ENCODE results near the gene TMPRSS11F. TPM values are rescaled to one million over a fixed set of nuclear protein-coding genes. Genes with fewer than 3 reads are reported as not detected.

The TMPRSS11F gene
- total RNA-seq, 1 donor: not detected

DNA sequence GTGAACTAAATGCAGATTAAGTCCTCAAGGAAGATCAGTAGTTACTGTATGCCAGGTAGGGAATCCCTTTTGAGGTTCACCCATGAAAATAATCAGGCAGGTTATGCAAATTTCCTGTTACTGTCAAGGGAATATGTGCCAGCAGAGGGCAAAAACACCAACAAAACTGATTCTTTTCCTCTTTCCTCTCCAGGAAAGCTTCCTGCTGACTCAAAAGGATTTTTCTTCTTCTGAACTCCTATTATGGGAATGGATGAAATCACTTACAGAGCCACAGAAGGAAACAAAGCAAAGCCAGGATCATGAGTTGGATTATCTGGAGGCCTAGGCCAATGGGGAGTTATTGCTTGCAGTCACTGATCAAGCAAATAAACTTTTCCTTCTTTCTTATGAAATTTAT lies 49.7 kb downstream of the TMPRSS11F start:
- Histone ChIP-seq H3K79me2 (ENCODE audit: insufficient read depth, low read length) (no peaks in the 10 kb centered on the region), H3K4me2 (ENCODE audit: insufficient read depth, low read length) (no peak overlapping the region), H2AFZ (ENCODE audit: low read length) (no peak overlapping the region), H4K20me1 (ENCODE audit: insufficient read depth, low read length) (no peaks in the 10 kb centered on the region), H3K4me3 (ENCODE audit: insufficient read depth, low read length) (no peak overlapping the region), H3K27ac (ENCODE audit: low read depth, low read length) (no peak overlapping the region), H3K9me3 (ENCODE audit: low read depth, low read length) (no peaks in the 10 kb centered on the region), H3K27me3 (ENCODE audit: insufficient read depth, low read length) (no peaks in the 10 kb centered on the region), H3K4me1 (ENCODE audit: insufficient read depth, low read length) (no peaks in the 10 kb centered on the region), H3K36me3 (ENCODE audit: insufficient read depth, low read length) (no peaks in the 10 kb centered on the region)
- TF ChIP-seq, protein P1, sequence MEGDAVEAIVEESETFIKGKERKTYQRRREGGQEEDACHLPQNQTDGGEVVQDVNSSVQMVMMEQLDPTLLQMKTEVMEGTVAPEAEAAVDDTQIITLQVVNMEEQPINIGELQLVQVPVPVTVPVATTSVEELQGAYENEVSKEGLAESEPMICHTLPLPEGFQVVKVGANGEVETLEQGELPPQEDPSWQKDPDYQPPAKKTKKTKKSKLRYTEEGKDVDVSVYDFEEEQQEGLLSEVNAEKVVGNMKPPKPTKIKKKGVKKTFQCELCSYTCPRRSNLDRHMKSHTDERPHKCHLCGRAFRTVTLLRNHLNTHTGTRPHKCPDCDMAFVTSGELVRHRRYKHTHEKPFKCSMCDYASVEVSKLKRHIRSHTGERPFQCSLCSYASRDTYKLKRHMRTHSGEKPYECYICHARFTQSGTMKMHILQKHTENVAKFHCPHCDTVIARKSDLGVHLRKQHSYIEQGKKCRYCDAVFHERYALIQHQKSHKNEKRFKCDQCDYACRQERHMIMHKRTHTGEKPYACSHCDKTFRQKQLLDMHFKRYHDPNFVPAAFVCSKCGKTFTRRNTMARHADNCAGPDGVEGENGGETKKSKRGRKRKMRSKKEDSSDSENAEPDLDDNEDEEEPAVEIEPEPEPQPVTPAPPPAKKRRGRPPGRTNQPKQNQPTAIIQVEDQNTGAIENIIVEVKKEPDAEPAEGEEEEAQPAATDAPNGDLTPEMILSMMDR (IDR thresholded peaks at IDR 0.05; ENCODE audit: extremely low read depth, low read depth, low read length): no peak
- no peak for DNase-seq (ENCODE audit: insufficient read length, low spot score, missing footprints)

DNA sequence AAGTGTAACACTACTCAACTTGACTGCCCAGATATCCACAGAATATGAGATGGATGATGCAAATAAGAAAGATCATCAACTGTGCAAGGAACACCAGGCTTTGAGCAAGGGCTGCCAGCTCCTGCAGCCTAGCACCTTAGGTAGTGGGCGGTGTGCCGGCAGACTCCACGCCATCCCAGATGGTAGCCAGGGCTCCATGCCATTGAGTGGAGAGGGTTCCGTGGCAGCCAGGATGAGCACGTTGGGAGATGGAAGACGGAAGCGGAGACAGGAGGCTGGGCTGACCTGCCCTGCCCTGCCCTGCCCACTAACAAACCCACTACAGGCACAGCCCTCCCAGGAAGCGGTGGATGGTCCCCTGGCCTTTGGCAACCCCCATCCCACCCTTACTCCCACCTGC lies 51.9 kb downstream of the TMPRSS11F start:
- no peaks in the 10 kb centered on the region for H3K79me2 ChIP-seq (ENCODE audit: insufficient read depth, low read length)
- no peaks in the 10 kb centered on the region for H3K27me3 ChIP-seq (ENCODE audit: insufficient read depth, low read length)
- no peaks in the 10 kb centered on the region for H3K9me3 ChIP-seq (ENCODE audit: low read depth, low read length)
- H4K20me1 ChIP-seq (ENCODE audit: insufficient read depth, low read length): no peaks in the 10 kb centered on the region
- no peaks in the 10 kb centered on the region for H3K36me3 ChIP-seq (ENCODE audit: insufficient read depth, low read length)
- no peak overlapping the region for H3K4me2 ChIP-seq (ENCODE audit: insufficient read depth, low read length)
- TF ChIP-seq, protein P1 (IDR thresholded peaks at IDR 0.05; ENCODE audit: extremely low read depth, low read depth, low read length): no peak
- no peak for DNase-seq (ENCODE audit: insufficient read length, low spot score, missing footprints)
- no peak overlapping the region for H3K4me3 ChIP-seq (ENCODE audit: insufficient read depth, low read length)
- no peak overlapping the region for H3K27ac ChIP-seq (ENCODE audit: low read depth, low read length)
- H2AFZ ChIP-seq (ENCODE audit: low read length): no peak overlapping the region
- H3K4me1 ChIP-seq (ENCODE audit: insufficient read depth, low read length): no peaks in the 10 kb centered on the region

DNA sequence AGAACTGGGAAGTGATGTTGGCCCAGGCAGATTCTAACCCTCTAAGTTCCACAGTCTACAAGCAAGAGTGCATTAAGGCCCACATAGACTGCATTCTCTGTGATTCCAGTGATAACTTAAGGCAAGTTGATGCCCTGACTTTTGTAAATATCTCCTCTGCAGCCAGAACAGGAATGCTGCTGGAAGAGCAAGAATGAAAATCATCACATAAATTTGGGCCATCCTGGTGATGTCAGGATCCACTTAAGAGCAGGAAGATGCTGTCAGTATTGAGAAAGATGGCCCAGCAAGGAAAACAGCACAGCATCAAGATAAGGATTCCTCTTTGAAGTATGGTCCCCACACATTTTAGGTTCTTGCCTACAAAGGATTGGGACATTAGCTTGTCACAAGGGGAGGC lies 52.4 kb downstream of the TMPRSS11F start:
- H3K9me3 ChIP-seq (ENCODE audit: low read depth, low read length): no peaks in the 10 kb centered on the region
- TF ChIP-seq, protein P1 (IDR thresholded peaks at IDR 0.05; ENCODE audit: extremely low read depth, low read depth, low read length): no peak
- H3K36me3 ChIP-seq (ENCODE audit: insufficient read depth, low read length): no peaks in the 10 kb centered on the region
- H4K20me1 ChIP-seq (ENCODE audit: insufficient read depth, low read length): no peaks in the 10 kb centered on the region
- H3K27me3 ChIP-seq (ENCODE audit: insufficient read depth, low read length): no peaks in the 10 kb centered on the region
- H3K4me3 ChIP-seq (ENCODE audit: insufficient read depth, low read length): no peak overlapping the region
- H3K27ac ChIP-seq (ENCODE audit: low read depth, low read length): no peak overlapping the region
- no peak for DNase-seq (ENCODE audit: insufficient read length, low spot score, missing footprints)
- H3K4me2 ChIP-seq (ENCODE audit: insufficient read depth, low read length): no peak overlapping the region
- no peaks in the 10 kb centered on the region for H3K79me2 ChIP-seq (ENCODE audit: insufficient read depth, low read length)
- no peaks in the 10 kb centered on the region for H3K4me1 ChIP-seq (ENCODE audit: insufficient read depth, low read length)
- no peak overlapping the region for H2AFZ ChIP-seq (ENCODE audit: low read length)

DNA sequence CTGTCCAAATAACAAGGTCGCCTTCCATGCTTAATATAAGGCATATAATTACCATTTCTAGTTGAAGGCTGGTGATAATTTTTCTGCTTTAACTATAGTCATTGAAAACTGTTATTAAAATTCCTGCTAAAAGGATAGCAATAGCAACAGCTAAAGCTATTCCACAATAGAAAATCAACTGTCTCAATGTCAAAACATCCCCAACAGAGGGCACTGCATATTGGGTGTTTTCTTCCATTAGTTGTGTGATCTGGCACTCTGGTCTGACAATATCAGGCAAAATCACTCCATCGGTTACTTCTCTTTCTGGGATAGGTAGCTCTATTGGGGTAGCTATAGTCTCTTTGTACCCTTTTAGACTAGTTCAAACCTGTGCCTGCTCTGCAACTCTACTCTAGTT lies 53.5 kb downstream of the TMPRSS11F start:
- Histone ChIP-seq H3K36me3 (ENCODE audit: insufficient read depth, low read length) (no peaks in the 10 kb centered on the region), H2AFZ (ENCODE audit: low read length) (no peak overlapping the region), H3K27ac (ENCODE audit: low read depth, low read length) (no peak overlapping the region), H3K79me2 (ENCODE audit: insufficient read depth, low read length) (no peaks in the 10 kb centered on the region), H4K20me1 (ENCODE audit: insufficient read depth, low read length) (no peaks in the 10 kb centered on the region), H3K9me3 (ENCODE audit: low read depth, low read length) (no peaks in the 10 kb centered on the region), H3K4me1 (ENCODE audit: insufficient read depth, low read length) (no peaks in the 10 kb centered on the region), H3K27me3 (ENCODE audit: insufficient read depth, low read length) (no peaks in the 10 kb centered on the region), H3K4me2 (ENCODE audit: insufficient read depth, low read length) (no peak overlapping the region), H3K4me3 (ENCODE audit: insufficient read depth, low read length) (no peak overlapping the region)
- no peak for DNase-seq (ENCODE audit: insufficient read length, low spot score, missing footprints)
- TF ChIP-seq, protein P1 (IDR thresholded peaks at IDR 0.05; ENCODE audit: extremely low read depth, low read depth, low read length): no peak
